Effector memory CD4-positive, alpha-beta T cell (primary cell): Measurements from ENCODE around the gene ZNF334.

Experiments used
- DNase-seq, 3 donors: peaks; one replicate each; pipeline ENCODE4 v3.0.0-alpha.2; 2020
- H3K27ac ChIP-seq: 2 replicates; pipeline ENCODE4 v1.7.0; 2013; ENCODE audit warnings: mild to moderate bottlenecking, low read length, moderate library complexity; ENCODE audit not compliant: insufficient read depth, poor library complexity, severe bottlenecking
- H3K27me3 ChIP-seq: replicated peaks from 2 replicates; pipeline ENCODE4 v1.7.0; 2013; ENCODE audit warnings: mild to moderate bottlenecking, low read length; ENCODE audit not compliant: insufficient read depth, control insufficient read depth, poor library complexity, severe bottlenecking
- H3K36me3 ChIP-seq: 2 replicates; pipeline ENCODE4 v1.7.0; 2013; ENCODE audit warnings: mild to moderate bottlenecking, low read length, moderate library complexity; ENCODE audit not compliant: control insufficient read depth, insufficient read depth
- H3K4me1 ChIP-seq: 2 replicates; pipeline ENCODE4 v1.7.0; 2013; ENCODE audit warnings: low read length, mild to moderate bottlenecking; ENCODE audit not compliant: control insufficient read depth, insufficient read depth, poor library complexity, severe bottlenecking
- H3K4me3 ChIP-seq: 2 replicates; pipeline ENCODE4 v1.7.0; 2013; ENCODE audit warnings: low read length, low read depth, mild to moderate bottlenecking; ENCODE audit not compliant: insufficient read depth, poor library complexity, severe bottlenecking
- H3K9me3 ChIP-seq: 2 replicates; pipeline ENCODE4 v1.7.0; 2013; ENCODE audit warnings: mild to moderate bottlenecking, low read length, moderate library complexity; ENCODE audit not compliant: control insufficient read depth

The ZNF334 gene

GRCh38 chr20:46545827-46546138 is 32.4 kb upstream of the ZNF334 start:
- H3K36me3 ChIP-seq = no peaks in the 10 kb centered on the region
- no peak overlapping the region for H3K27ac ChIP-seq
- DNase-seq = no peak
- H3K9me3 ChIP-seq = no peaks in the 10 kb centered on the region
- H3K4me1 ChIP-seq = peaks cover 12% of the 10 kb centered on the region
- H3K4me3 ChIP-seq = no peak overlapping the region
- H3K27me3 ChIP-seq = no peaks in the 10 kb centered on the region

- H3K27me3 ChIP-seq = no peaks in the 10 kb centered on the region
- H3K4me3 ChIP-seq = no peak overlapping the region
- no peak overlapping the region for H3K27ac ChIP-seq
- H3K36me3 ChIP-seq = no peaks in the 10 kb centered on the region
- H3K4me1 ChIP-seq = peaks cover 12% of the 10 kb centered on the region
- H3K9me3 ChIP-seq = no peaks in the 10 kb centered on the region
- no peak for DNase-seq
These were observed 31.9 kb upstream of the ZNF334 start for GRCh38 chr20:46545077-46545826.

- H3K4me1 ChIP-seq = peaks cover 12% of the 10 kb centered on the region
- H3K36me3 ChIP-seq = no peaks in the 10 kb centered on the region
- DNase-seq = no peak
- H3K9me3 ChIP-seq = no peaks in the 10 kb centered on the region
- no peak overlapping the region for H3K4me3 ChIP-seq
- H3K27me3 ChIP-seq = no peaks in the 10 kb centered on the region
- H3K27ac ChIP-seq = no peak overlapping the region
These were observed 31.2 kb upstream of the ZNF334 start for GRCh38 chr20:46544576-46544975.

GRCh38 chr20:46543959-46544358 is 30.6 kb upstream of the ZNF334 start:
- Histone ChIP-seq H3K4me1 (peaks cover 12% of the 10 kb centered on the region), H3K27me3 (no peaks in the 10 kb centered on the region), H3K27ac (no peak overlapping the region), H3K4me3 (no peak overlapping the region), H3K9me3 (no peaks in the 10 kb centered on the region), H3K36me3 (no peaks in the 10 kb centered on the region)
- DNase-seq = no peak

- H3K27me3 ChIP-seq = no peaks in the 10 kb centered on the region
- DNase-seq = no peak
These were observed 29.7 kb upstream of the ZNF334 start for GRCh38 chr20:46543033-46543432.

GRCh38 chr20:46541229-46541935 is 28.0 kb upstream of the ZNF334 start:
- Histone ChIP-seq H3K27me3 (no peaks in the 10 kb centered on the region), H3K4me3 (no peak overlapping the region), H3K36me3 (no peaks in the 10 kb centered on the region), H3K4me1 (peaks cover 12% of the 10 kb centered on the region), H3K9me3 (no peaks in the 10 kb centered on the region), H3K27ac (no peak overlapping the region)
- no peak for DNase-seq

More at GRCh38 chr20:46543033-46543432, 29.7 kb upstream of the ZNF334 start:
- peaks cover 12% of the 10 kb centered on the region for H3K4me1 ChIP-seq
- H3K36me3 ChIP-seq = no peaks in the 10 kb centered on the region
- no peak overlapping the region for H3K4me3 ChIP-seq
- H3K9me3 ChIP-seq = no peaks in the 10 kb centered on the region
- no peak overlapping the region for H3K27ac ChIP-seq

GRCh38 chr20:46539113-46539512 is 25.8 kb upstream of the ZNF334 start:
- Histone ChIP-seq H3K4me3 (no peak overlapping the region), H3K9me3 (no peaks in the 10 kb centered on the region), H3K27ac (no peak overlapping the region), H3K36me3 (no peaks in the 10 kb centered on the region), H3K4me1 (no peaks in the 10 kb centered on the region), H3K27me3 (no peaks in the 10 kb centered on the region)
- DNase-seq = no peak

GRCh38 chr20:46530640-46531039 is 17.3 kb upstream of the ZNF334 start:
- DNase-seq = no peak
- no peaks in the 10 kb centered on the region for H3K27me3 ChIP-seq
- H3K36me3 ChIP-seq = no peaks in the 10 kb centered on the region
- no peaks in the 10 kb centered on the region for H3K9me3 ChIP-seq
- no peak overlapping the region for H3K4me3 ChIP-seq
- H3K4me1 ChIP-seq = no peaks in the 10 kb centered on the region
- no peak overlapping the region for H3K27ac ChIP-seq

- Histone ChIP-seq H3K4me1 (no peaks in the 10 kb centered on the region), H3K27ac (no peak overlapping the region), H3K36me3 (no peaks in the 10 kb centered on the region), H3K9me3 (no peaks in the 10 kb centered on the region), H3K4me3 (no peak overlapping the region), H3K27me3 (peaks cover 2% of the 10 kb centered on the region)
- DNase-seq = no peak
These were observed 10.5 kb upstream of the ZNF334 start for GRCh38 chr20:46523696-46524328.

GRCh38 chr20:46523108-46523507 is 9.7 kb upstream of the ZNF334 start:
- Histone ChIP-seq H3K4me1 (no peaks in the 10 kb centered on the region), H3K27ac (no peak overlapping the region), H3K27me3 (peaks cover 2% of the 10 kb centered on the region), H3K9me3 (no peaks in the 10 kb centered on the region), H3K4me3 (no peak overlapping the region), H3K36me3 (no peaks in the 10 kb centered on the region)
- no peak for DNase-seq
